ENCODE data around the gene IZUMO2.

- TF ChIP-seq CTCF (IDR thresholded peaks at IDR 0.05) (no peak), POLR2A (IDR thresholded peaks at IDR 0.05) (no peak), EP300 (IDR thresholded peaks at IDR 0.05) (no peak)
Measured at GRCh38 chr19:50191216-50191615, 28.1 kb upstream of the IZUMO2 start.

All from ovary (tissue), 3 donors.